HG03060 (cell line): Measurements from ENCODE around the gene ZIM2.

Experiments
- ATAC-seq: cut with Tn5 transposase; IDR thresholded peaks from one replicate; pipeline ENCODE4 v1.9.1; 2021; ENCODE audit warnings: low read depth, moderate number of reproducible peaks; ENCODE audit not compliant: unreplicated experiment

ZIM2 gene

GRCh38 chr19:56839652-56840450 lies 675 bp downstream of the ZIM2 start:
- no peak for ATAC-seq

- no peak for ATAC-seq
Observed at GRCh38 chr19:56838909-56839651, 1.4 kb downstream of the ZIM2 start.

- no peak for ATAC-seq
Observed at GRCh38 chr19:56838024-56838908, 2.3 kb downstream of the ZIM2 start.

- ATAC-seq: no peak
Observed at GRCh38 chr19:56837492-56838023, 3.0 kb downstream of the ZIM2 start.

GRCh38 chr19:56837004-56837403 lies 3.5 kb downstream of the ZIM2 start:
- ATAC-seq: no peak

GRCh38 chr19:56836059-56836458 lies 4.5 kb downstream of the ZIM2 start:
- no peak for ATAC-seq

GRCh38 chr19:56835401-56835800 lies 5.1 kb downstream of the ZIM2 start:
- no peak for ATAC-seq

- no peak for ATAC-seq
Observed at GRCh38 chr19:56834564-56835375, 5.8 kb downstream of the ZIM2 start.

- no peak for ATAC-seq
Observed at GRCh38 chr19:56832352-56832928, 8.1 kb downstream of the ZIM2 start.

GRCh38 chr19:56831255-56831654 lies 9.3 kb downstream of the ZIM2 start:
- ATAC-seq: no peak

GRCh38 chr19:56829596-56829995 lies 10.9 kb downstream of the ZIM2 start:
- ATAC-seq: no peak

- no peak for ATAC-seq
Observed at GRCh38 chr19:56827708-56828107, 12.8 kb downstream of the ZIM2 start.

- no peak for ATAC-seq
Observed at GRCh38 chr19:56823956-56824355, 16.6 kb downstream of the ZIM2 start.

GRCh38 chr19:56823417-56823816 lies 17.1 kb downstream of the ZIM2 start:
- no peak for ATAC-seq

- ATAC-seq: no peak
Observed at GRCh38 chr19:56822755-56823154, 17.8 kb downstream of the ZIM2 start.

- ATAC-seq: no peak
Observed at GRCh38 chr19:56821675-56822074, 18.9 kb downstream of the ZIM2 start.

GRCh38 chr19:56821209-56821608 lies 19.3 kb downstream of the ZIM2 start:
- ATAC-seq: no peak

- no peak for ATAC-seq
Observed at GRCh38 chr19:56819166-56819565, 21.4 kb downstream of the ZIM2 start.

- ATAC-seq: no peak
Observed at GRCh38 chr19:56814656-56815055, 25.9 kb downstream of the ZIM2 start.

GRCh38 chr19:56813531-56813930 lies 27.0 kb downstream of the ZIM2 start:
- no peak for ATAC-seq
